HCT116 (cell line): ENCODE data around the gene CAB39L. TPM values are rescaled to one million over a fixed set of nuclear protein-coding genes. Genes with fewer than 3 reads are reported as not detected.

ENCODE experiments used
- ATAC-seq: fragments of 200-7000 bp; cut with Tn5 transposase; 2 replicates; pipeline ENCODE4 v1.9.1; 2020; ENCODE audit warnings: mild to moderate bottlenecking, moderate library complexity
- BruUV-seq: library from RNA; stranded (reverse); fragments of 400-500 nt; replicated peaks from 2 replicates; lab custom pipeline; 2021; lab: Mats Ljungman, UMichigan
- CTCF ChIA-PET: fragments of 300-600 bp; sonication (Branson Sonifier 250); formaldehyde crosslinking; loops from one replicate; lab custom pipeline; 2021; ENCODE audit warnings: antibody characterized with exemption; lab: Charles Lee
- POLR2A ChIA-PET: fragments of 300-600, 350-600 bp; sonication (Branson Sonifier 250); formaldehyde crosslinking; loops from one replicate; lab custom pipeline; 2021; ENCODE audit warnings: antibody characterized with exemption; lab: Charles Lee
- RAD21 ChIA-PET, 2 experiments: fragments of 300-600 bp; sonication (Branson Sonifier 250); formaldehyde crosslinking; loops; one replicate each; lab custom pipeline; 2023; ENCODE audit warnings: low total read pairs in 2 of 2; ENCODE audit not compliant: uncharacterized antibody in 2 of 2, unreplicated experiment in 2 of 2, low non-redundant PET in 1 of 2; lab: Charles Lee
- DNase-seq: peaks from one replicate; pipeline ENCODE4 v3.0.0-alpha.2; 2010; ENCODE audit warnings: low read depth, low spot score
- H2AFZ ChIP-seq: fragments of 200-600 bp; shearing (Covaris generic), sonication (generic); 2 replicates; pipeline ENCODE4 v1.6.1; 2017; ENCODE audit warnings: low read depth, mixed run types, mixed read lengths, antibody characterized with exemption, low read length; ENCODE audit not compliant: poor library complexity, severe bottlenecking
- H3K27ac ChIP-seq: 2 replicates; pipeline ENCODE4 v1.5.1; 2012; ENCODE audit warnings: low read depth, low read length
- H3K27me3 ChIP-seq: fragments of 200-600 bp; sonication (generic); 2 replicates; pipeline ENCODE4 v1.6.1; 2016; ENCODE audit warnings: mixed run types, low read length, mixed read lengths; ENCODE audit not compliant: insufficient read depth
- H3K36me3 ChIP-seq, 2 experiments: fragments of 200-500 bp in 1 of 2; fragments of 200-600 bp in 1 of 2; sonication (Bioruptor generic) in 1 of 2; sonication (generic) in 1 of 2; 2 replicates each; pipeline versions ENCODE4 v1.5.1 to v1.6.1; 2014 to 2016; ENCODE audit warnings: low read length in 2 of 2, inconsistent platforms in 1 of 2, mixed read lengths in 1 of 2, mixed run types in 1 of 2; ENCODE audit not compliant: insufficient read depth in 2 of 2, control insufficient read depth in 1 of 2
- H3K4me1 ChIP-seq, 2 experiments: fragments of 200-600 bp in 1 of 2; sonication (generic) in 1 of 2; 2 replicates each; pipeline versions ENCODE4 v1.5.1 to v1.6.1; 2012 to 2017; ENCODE audit warnings: low read length in 2 of 2, inconsistent platforms in 1 of 2, mild to moderate bottlenecking in 1 of 2, mixed read lengths in 1 of 2, mixed run types in 1 of 2, moderate library complexity in 1 of 2; ENCODE audit not compliant: insufficient read depth in 2 of 2, control insufficient read depth in 1 of 2
- H3K4me2 ChIP-seq: fragments of 200-600 bp; sonication (generic); 2 replicates; pipeline ENCODE4 v1.6.1; 2017; ENCODE audit warnings: mixed run types, low read length, mixed read lengths
- H3K4me3 ChIP-seq, 2 experiments: fragments of 200-600 bp in 1 of 2; sonication (generic) in 1 of 2; replicated peaks in 1 of 2; 2 replicates each; pipeline ENCODE4 v1.5.1; 2011 to 2016; ENCODE audit warnings: low read length in 2 of 2, control low read depth in 1 of 2, low read depth in 1 of 2, mild to moderate bottlenecking in 1 of 2, mixed read lengths in 1 of 2, mixed run types in 1 of 2
- H3K79me2 ChIP-seq: fragments of 200-600 bp; sonication (generic); 2 replicates; pipeline ENCODE4 v1.6.1; 2017; ENCODE audit warnings: mild to moderate bottlenecking, mixed run types, low read length, moderate library complexity, mixed read lengths; ENCODE audit not compliant: insufficient read depth
- H3K9ac ChIP-seq: fragments of 200-600 bp; sonication (generic); 2 replicates; pipeline ENCODE4 v1.6.1; 2016; ENCODE audit warnings: low read length, mixed read lengths
- H3K9me2 ChIP-seq: fragments of 200-600 bp; sonication (generic), shearing (Covaris generic); 2 replicates; pipeline ENCODE4 v1.6.1; 2017; ENCODE audit warnings: mixed run types, mild to moderate bottlenecking, moderate library complexity; ENCODE audit not compliant: insufficient read depth
- H3K9me3 ChIP-seq, 2 experiments: fragments of 200-500 bp in 1 of 2; fragments of 200-600 bp in 1 of 2; sonication (Bioruptor generic) in 1 of 2; sonication (generic) in 1 of 2; 2 replicates each; pipeline ENCODE4 v1.6.1; 2014 to 2017; ENCODE audit warnings: low read length in 2 of 2, mixed read lengths in 2 of 2, inconsistent platforms in 1 of 2, low read depth in 1 of 2, mild to moderate bottlenecking in 1 of 2, mixed run types in 1 of 2, moderate library complexity in 1 of 2; ENCODE audit not compliant: control insufficient read depth in 1 of 2, insufficient read depth in 1 of 2
- H4K20me1 ChIP-seq: fragments of 200-600 bp; sonication (generic), shearing (Covaris generic); 2 replicates; pipeline ENCODE4 v1.6.1; 2017; ENCODE audit warnings: mixed run types, mild to moderate bottlenecking, moderate library complexity; ENCODE audit not compliant: insufficient read depth
- ATF3 ChIP-seq: IDR thresholded peaks from 2 replicates; pipeline ENCODE4 v1.6.1; 2012
- CBX3 ChIP-seq: IDR thresholded peaks from 2 replicates; pipeline ENCODE4 v1.6.1; 2012; ENCODE audit warnings: low read depth
- CEBPB ChIP-seq: IDR thresholded peaks from 2 replicates; pipeline ENCODE4 v1.6.1; 2012; ENCODE audit warnings: low read depth
- EGR1 ChIP-seq: IDR thresholded peaks from 2 replicates; pipeline ENCODE4 v1.6.1; 2012; ENCODE audit warnings: low read depth
- ELF1 ChIP-seq: IDR thresholded peaks from 2 replicates; pipeline ENCODE4 v1.6.1; 2012; ENCODE audit warnings: low read depth, borderline replicate concordance
- POLR2A ChIP-seq: IDR thresholded peaks from 2 replicates; pipeline ENCODE4 v1.7.0; 2011; ENCODE audit warnings: borderline replicate concordance; ENCODE audit not compliant: insufficient read depth, insufficient read length; ENCODE audit errors: extremely low read depth
- POLR2AphosphoS5 ChIP-seq: IDR thresholded peaks from 2 replicates; pipeline ENCODE4 v1.6.1; 2011; ENCODE audit warnings: mild to moderate bottlenecking, low read depth, low read length, moderate library complexity
- RAD21 ChIP-seq: IDR thresholded peaks from 2 replicates; pipeline ENCODE4 v1.6.1; 2012; ENCODE audit warnings: low read depth, mild to moderate bottlenecking
- SIN3A ChIP-seq: IDR thresholded peaks from 2 replicates; pipeline ENCODE4 v1.6.1; 2012; ENCODE audit warnings: low read depth
- SP1 ChIP-seq: IDR thresholded peaks from 2 replicates; pipeline ENCODE4 v1.6.1; 2012; ENCODE audit warnings: low read depth
- SRF ChIP-seq: IDR thresholded peaks from 2 replicates; pipeline ENCODE4 v1.6.1; 2012; ENCODE audit warnings: low read depth
- TCF7L2 ChIP-seq: IDR thresholded peaks from 2 replicates; pipeline ENCODE4 v1.7.0; 2011; ENCODE audit warnings: borderline replicate concordance, inconsistent platforms; ENCODE audit not compliant: insufficient read depth, insufficient read length; ENCODE audit errors: extremely low read depth
- YY1 ChIP-seq: IDR thresholded peaks from 2 replicates; pipeline ENCODE4 v1.6.1; 2011; ENCODE audit warnings: low read length, low read depth, moderate library complexity, mild to moderate bottlenecking; ENCODE audit not compliant: insufficient replicate concordance; ENCODE audit errors: extremely low read depth
- ZFX ChIP-seq: fragments of 450-650 bp; IDR thresholded peaks from 2 replicates; pipeline ENCODE4 v1.6.1; 2017
- ZNF274 ChIP-seq: fragments of 200-500 bp; sonication (Bioruptor generic); IDR thresholded peaks from 2 replicates; pipeline ENCODE4 v1.6.1; 2014; ENCODE audit warnings: mild to moderate bottlenecking, low read depth, low read length, inconsistent platforms
- intact Hi-C: fragments of 100-400 bp; cut with micrococcal nuclease; formaldehyde crosslinking; loops from 2 replicates; pipeline ENCODE4 v1.10.0; 2022
- total RNA-seq: library from RNA; stranded (reverse); gene quantifications from one replicate; pipeline ENCODE4 v1.2.1, GENCODE V29; 2021; ENCODE audit not compliant: unreplicated experiment
- TF ChIP-seq, protein P1 (sequence below): IDR thresholded peaks from 2 replicates; pipeline ENCODE4 v1.6.1; 2012

Gene CAB39L
- total RNA-seq, 1 experiment from 2014 or later = 6.1 TPM

DNA sequence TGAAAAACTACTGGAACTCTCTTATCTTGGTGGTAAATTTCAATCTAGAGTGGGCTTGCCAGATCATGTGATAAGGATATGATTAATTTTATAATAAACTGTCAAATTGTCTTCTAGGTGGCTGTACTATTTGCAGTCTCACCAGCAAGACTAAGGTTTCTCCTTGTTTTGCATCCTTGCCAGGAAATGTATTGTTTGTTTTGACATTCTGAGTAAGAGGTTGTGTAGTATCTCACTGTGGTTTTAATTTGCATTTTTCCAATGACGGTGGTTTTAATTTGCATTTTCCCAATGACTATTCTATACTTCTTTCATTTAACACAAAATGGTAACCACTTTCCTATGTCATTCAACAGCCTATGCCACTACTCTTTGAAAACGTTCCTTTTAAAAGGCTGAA, 2.0 kb downstream of the CAB39L start:
- H2AFZ ChIP-seq = no peak overlapping the region
- H3K4me2 ChIP-seq = no peak overlapping the region
- H3K27ac ChIP-seq = no peak overlapping the region
- H3K27me3 ChIP-seq = no peaks in the 10 kb centered on the region
- ChIA-PET CTCF (no interaction called here), POLR2A (no interaction called here), RAD21 (interaction anchor here in 1 of 2 experiments (0.6 kb wide), 1 partner anchor 505 kb away, joined by 6 read pairs; no protein-coding TSS in a partner anchor)
- no peaks in the 10 kb centered on the region for H4K20me1 ChIP-seq
- H3K9ac ChIP-seq = no peak overlapping the region
- BruUV-seq = no TSS peak
- peaks cover 9% of the 10 kb centered on the region for H3K79me2 ChIP-seq
- H3K36me3 ChIP-seq = no peaks in the 10 kb centered on the region
- peaks cover 11 to 18% of the 10 kb centered on the region in 2 experiments for H3K4me1 ChIP-seq
- H3K9me2 ChIP-seq = no peaks in the 10 kb centered on the region
- TF ChIP-seq ATF3 (no peak), CEBPB (no peak), POLR2AphosphoS5 (no peak), RAD21 (no peak), TCF7L2 (no peak), YY1 (no peak), POLR2A (no peak), ZNF274 (no peak), SIN3A (no peak), SRF (no peak), ZFX (no peak), CBX3 (no peak), EGR1 (no peak), ELF1 (no peak), SP1 (no peak)
- TF ChIP-seq, protein P1, sequence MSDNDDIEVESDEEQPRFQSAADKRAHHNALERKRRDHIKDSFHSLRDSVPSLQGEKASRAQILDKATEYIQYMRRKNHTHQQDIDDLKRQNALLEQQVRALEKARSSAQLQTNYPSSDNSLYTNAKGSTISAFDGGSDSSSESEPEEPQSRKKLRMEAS = no peak
- H3K9me3 ChIP-seq = no peaks in the 10 kb centered on the region
- DNase-seq (no peak), ATAC-seq (no peak)
- intact Hi-C loops = loop anchor here (10.0 kb wide), 1 partner anchor 163 kb away; no protein-coding TSS in a partner anchor
- H3K4me3 ChIP-seq = no peak overlapping the region
